ENCODE data around the gene AMFR. TPM values are rescaled to one million over a fixed set of nuclear protein-coding genes. Genes with fewer than 3 reads are reported as not detected.

AMFR gene
- total RNA-seq, 1 experiment from 2014 or later: 48.1 TPM

GRCh38 chr16:56438038-56438437, 12.7 kb upstream of the AMFR start:
- CTCF ChIA-PET: no interaction called here
- no TSS peak for BruUV-seq (replicated peaks)
- peaks cover 17% of the 10 kb centered on the region for H3K4me1 ChIP-seq (ENCODE audit: insufficient read depth, low read length, poor library complexity, severe bottlenecking)
- no peaks in the 10 kb centered on the region for H3K9me3 ChIP-seq (ENCODE audit: low read depth, low read length, poor library complexity, severe bottlenecking)
- no peak overlapping the region for H3K4me3 ChIP-seq (ENCODE audit: low read depth, low read length, poor library complexity, severe bottlenecking)
- POLR2A ChIA-PET (ENCODE audit: low non-redundant PET): no interaction called here
- H3K27me3 ChIP-seq (replicated peaks; ENCODE audit: insufficient read depth, low read depth, low read length, poor library complexity): no peaks in the 10 kb centered on the region
- peaks cover 40% of the 10 kb centered on the region for H3K36me3 ChIP-seq (ENCODE audit: insufficient read depth, low read length, poor library complexity, severe bottlenecking)
- TF ChIP-seq EZH2 (IDR thresholded peaks at IDR 0.05; ENCODE audit: borderline replicate concordance, low read depth, low read length, poor library complexity, severe bottlenecking) (no peak), CTCF (conservative IDR thresholded peaks at IDR 0.05; ENCODE audit: low read depth, low read length) (no peak)
- DNase-seq (ENCODE audit: low spot score): no peak
- intact Hi-C loops (cut with micrococcal nuclease; ENCODE audit: unreplicated experiment): no loop called here
- no peak overlapping the region for H3K27ac ChIP-seq (ENCODE audit: low read depth, low read length, poor library complexity, severe bottlenecking)

GRCh38 chr16:56436258-56436657, 10.9 kb upstream of the AMFR start:
- TF ChIP-seq CTCF (conservative IDR thresholded peaks at IDR 0.05; ENCODE audit: low read depth, low read length): no peak
- TF ChIP-seq EZH2 (IDR thresholded peaks at IDR 0.05; ENCODE audit: borderline replicate concordance, low read depth, low read length, poor library complexity, severe bottlenecking): no peak
- peaks cover 17% of the 10 kb centered on the region for H3K4me1 ChIP-seq (ENCODE audit: insufficient read depth, low read length, poor library complexity, severe bottlenecking)
- no peak overlapping the region for H3K27ac ChIP-seq (ENCODE audit: low read depth, low read length, poor library complexity, severe bottlenecking)
- peak; percentile 81 for DNase-seq (ENCODE audit: low spot score)
- H3K36me3 ChIP-seq (ENCODE audit: insufficient read depth, low read length, poor library complexity, severe bottlenecking): peaks cover 51% of the 10 kb centered on the region
- intact Hi-C loops (cut with micrococcal nuclease; ENCODE audit: unreplicated experiment): no loop called here
- CTCF ChIA-PET: no interaction called here
- no peaks in the 10 kb centered on the region for H3K27me3 ChIP-seq (replicated peaks; ENCODE audit: insufficient read depth, low read depth, low read length, poor library complexity)
- no TSS peak for BruUV-seq (replicated peaks)
- H3K4me3 ChIP-seq (ENCODE audit: low read depth, low read length, poor library complexity, severe bottlenecking): no peak overlapping the region
- H3K9me3 ChIP-seq (ENCODE audit: low read depth, low read length, poor library complexity, severe bottlenecking): no peaks in the 10 kb centered on the region
- POLR2A ChIA-PET (ENCODE audit: low non-redundant PET): no interaction called here

- Histone ChIP-seq H3K36me3 (ENCODE audit: insufficient read depth, low read length, poor library complexity, severe bottlenecking) (peaks cover 23% of the 10 kb centered on the region), H3K9me3 (ENCODE audit: low read depth, low read length, poor library complexity, severe bottlenecking) (no peaks in the 10 kb centered on the region), H3K4me3 (ENCODE audit: low read depth, low read length, poor library complexity, severe bottlenecking) (no peak overlapping the region), H3K4me1 (ENCODE audit: insufficient read depth, low read length, poor library complexity, severe bottlenecking) (peaks cover 11% of the 10 kb centered on the region), H3K27ac (ENCODE audit: low read depth, low read length, poor library complexity, severe bottlenecking) (no peak overlapping the region), H3K27me3 (replicated peaks; ENCODE audit: insufficient read depth, low read depth, low read length, poor library complexity) (no peaks in the 10 kb centered on the region)
- no TSS peak for BruUV-seq (replicated peaks)
- ChIA-PET CTCF (no interaction called here), POLR2A (ENCODE audit: low non-redundant PET) (no interaction called here)
- intact Hi-C loops (cut with micrococcal nuclease; ENCODE audit: unreplicated experiment): no loop called here
- DNase-seq (ENCODE audit: low spot score): no peak
- TF ChIP-seq CTCF (conservative IDR thresholded peaks at IDR 0.05; ENCODE audit: low read depth, low read length) (no peak), EZH2 (IDR thresholded peaks at IDR 0.05; ENCODE audit: borderline replicate concordance, low read depth, low read length, poor library complexity, severe bottlenecking) (no peak)
Measured at GRCh38 chr16:56428091-56428490, 2.7 kb upstream of the AMFR start.
